ENCODE data around the gene EGLN1. TPM values are rescaled to one million over a fixed set of nuclear protein-coding genes. Genes with fewer than 3 reads are reported as not detected.

Gene EGLN1
- total and polyA plus RNA-seq, 10 of the 15 experiments (the other 5 are each of a cell fraction or from before 2014, with no cell fraction given), result 2.4 to 46.6 (median 8.7) TPM

GRCh38 chr1:231460614-231461013 lies 38.5 kb upstream of the EGLN1 start (continued):
- TF ChIP-seq EED (IDR thresholded peaks at IDR 0.05; ENCODE audit: low read depth) (peak; percentile 61; the same call in 1 of the 2 replicates), PAX5 (IDR thresholded peaks at IDR 0.05; ENCODE audit: borderline replicate concordance, low read depth, low read length) (0 out of 2 replicates have a peak, but pooled peaks have one; percentile 39), IKZF2 (IDR thresholded peaks at IDR 0.05) (peak; percentile 69 to 81; a peak in 3 of 4 replicates), BHLHE40 (IDR thresholded peaks at IDR 0.05; ENCODE audit: borderline replicate concordance in 1 of 2, low read depth in 2 of 2, low read length in 1 of 2) (peak; percentile 66 to 71; a peak in 3 of 4 replicates), YY1 (IDR thresholded peaks at IDR 0.05; ENCODE audit: low read depth, low read length) (no peak), TCF3 (IDR thresholded peaks at IDR 0.05; ENCODE audit: borderline replicate concordance, insufficient read depth, low read depth, low read length) (no peak), CHD2 (IDR thresholded peaks at IDR 0.05; ENCODE audit: borderline replicate concordance, low read depth, low read length) (no peak), ETV6 (conservative IDR thresholded peaks at IDR 0.05 in 1 of 2, IDR thresholded peaks at IDR 0.05 in 1 of 2; ENCODE audit: borderline replicate concordance in 1 of 2, low read depth in 1 of 2) (no peak), EP300 (IDR thresholded peaks at IDR 0.05; ENCODE audit: borderline replicate concordance in 1 of 2, control insufficient read depth in 1 of 2, low read depth in 2 of 2, low read length in 2 of 2) (peak in 1 of 2 experiments; percentile 41; a peak in 1 of 4 replicates), DPF2 (IDR thresholded peaks at IDR 0.05) (peak; percentile 55)
- TF ChIP-seq, protein P1, sequence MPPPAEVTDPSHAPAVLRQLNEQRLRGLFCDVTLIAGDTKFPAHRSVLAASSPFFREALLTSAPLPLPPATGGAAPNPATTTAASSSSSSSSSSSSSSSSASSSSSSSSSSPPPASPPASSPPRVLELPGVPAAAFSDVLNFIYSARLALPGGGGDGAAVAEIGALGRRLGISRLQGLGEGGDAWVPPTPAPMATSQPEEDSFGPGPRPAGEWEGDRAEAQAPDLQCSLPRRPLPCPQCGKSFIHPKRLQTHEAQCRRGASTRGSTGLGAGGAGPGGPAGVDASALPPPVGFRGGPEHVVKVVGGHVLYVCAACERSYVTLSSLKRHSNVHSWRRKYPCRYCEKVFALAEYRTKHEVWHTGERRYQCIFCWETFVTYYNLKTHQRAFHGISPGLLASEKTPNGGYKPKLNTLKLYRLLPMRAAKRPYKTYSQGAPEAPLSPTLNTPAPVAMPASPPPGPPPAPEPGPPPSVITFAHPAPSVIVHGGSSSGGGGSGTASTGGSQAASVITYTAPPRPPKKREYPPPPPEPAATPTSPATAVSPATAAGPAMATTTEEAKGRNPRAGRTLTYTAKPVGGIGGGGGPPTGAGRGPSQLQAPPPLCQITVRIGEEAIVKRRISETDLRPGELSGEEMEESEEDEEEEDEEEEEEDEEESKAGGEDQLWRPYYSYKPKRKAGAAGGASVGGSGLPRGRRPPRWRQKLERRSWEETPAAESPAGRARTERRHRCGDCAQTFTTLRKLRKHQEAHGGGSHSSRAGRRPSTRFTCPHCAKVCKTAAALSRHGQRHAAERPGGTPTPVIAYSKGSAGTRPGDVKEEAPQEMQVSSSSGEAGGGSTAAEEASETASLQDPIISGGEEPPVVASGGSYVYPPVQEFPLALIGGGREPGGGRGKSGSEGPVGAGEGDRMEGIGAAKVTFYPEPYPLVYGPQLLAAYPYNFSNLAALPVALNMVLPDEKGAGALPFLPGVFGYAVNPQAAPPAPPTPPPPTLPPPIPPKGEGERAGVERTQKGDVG (CRISPR knock-in tag; IDR thresholded peaks at IDR 0.05), result no peak
- TF ChIP-seq, protein P2, sequence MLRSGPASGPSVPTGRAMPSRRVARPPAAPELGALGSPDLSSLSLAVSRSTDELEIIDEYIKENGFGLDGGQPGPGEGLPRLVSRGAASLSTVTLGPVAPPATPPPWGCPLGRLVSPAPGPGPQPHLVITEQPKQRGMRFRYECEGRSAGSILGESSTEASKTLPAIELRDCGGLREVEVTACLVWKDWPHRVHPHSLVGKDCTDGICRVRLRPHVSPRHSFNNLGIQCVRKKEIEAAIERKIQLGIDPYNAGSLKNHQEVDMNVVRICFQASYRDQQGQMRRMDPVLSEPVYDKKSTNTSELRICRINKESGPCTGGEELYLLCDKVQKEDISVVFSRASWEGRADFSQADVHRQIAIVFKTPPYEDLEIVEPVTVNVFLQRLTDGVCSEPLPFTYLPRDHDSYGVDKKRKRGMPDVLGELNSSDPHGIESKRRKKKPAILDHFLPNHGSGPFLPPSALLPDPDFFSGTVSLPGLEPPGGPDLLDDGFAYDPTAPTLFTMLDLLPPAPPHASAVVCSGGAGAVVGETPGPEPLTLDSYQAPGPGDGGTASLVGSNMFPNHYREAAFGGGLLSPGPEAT (IDR thresholded peaks at IDR 0.05; ENCODE audit: low read depth), result peak; percentile 52; the same call in 1 of the 2 replicates
- TF ChIP-seq, protein P3, sequence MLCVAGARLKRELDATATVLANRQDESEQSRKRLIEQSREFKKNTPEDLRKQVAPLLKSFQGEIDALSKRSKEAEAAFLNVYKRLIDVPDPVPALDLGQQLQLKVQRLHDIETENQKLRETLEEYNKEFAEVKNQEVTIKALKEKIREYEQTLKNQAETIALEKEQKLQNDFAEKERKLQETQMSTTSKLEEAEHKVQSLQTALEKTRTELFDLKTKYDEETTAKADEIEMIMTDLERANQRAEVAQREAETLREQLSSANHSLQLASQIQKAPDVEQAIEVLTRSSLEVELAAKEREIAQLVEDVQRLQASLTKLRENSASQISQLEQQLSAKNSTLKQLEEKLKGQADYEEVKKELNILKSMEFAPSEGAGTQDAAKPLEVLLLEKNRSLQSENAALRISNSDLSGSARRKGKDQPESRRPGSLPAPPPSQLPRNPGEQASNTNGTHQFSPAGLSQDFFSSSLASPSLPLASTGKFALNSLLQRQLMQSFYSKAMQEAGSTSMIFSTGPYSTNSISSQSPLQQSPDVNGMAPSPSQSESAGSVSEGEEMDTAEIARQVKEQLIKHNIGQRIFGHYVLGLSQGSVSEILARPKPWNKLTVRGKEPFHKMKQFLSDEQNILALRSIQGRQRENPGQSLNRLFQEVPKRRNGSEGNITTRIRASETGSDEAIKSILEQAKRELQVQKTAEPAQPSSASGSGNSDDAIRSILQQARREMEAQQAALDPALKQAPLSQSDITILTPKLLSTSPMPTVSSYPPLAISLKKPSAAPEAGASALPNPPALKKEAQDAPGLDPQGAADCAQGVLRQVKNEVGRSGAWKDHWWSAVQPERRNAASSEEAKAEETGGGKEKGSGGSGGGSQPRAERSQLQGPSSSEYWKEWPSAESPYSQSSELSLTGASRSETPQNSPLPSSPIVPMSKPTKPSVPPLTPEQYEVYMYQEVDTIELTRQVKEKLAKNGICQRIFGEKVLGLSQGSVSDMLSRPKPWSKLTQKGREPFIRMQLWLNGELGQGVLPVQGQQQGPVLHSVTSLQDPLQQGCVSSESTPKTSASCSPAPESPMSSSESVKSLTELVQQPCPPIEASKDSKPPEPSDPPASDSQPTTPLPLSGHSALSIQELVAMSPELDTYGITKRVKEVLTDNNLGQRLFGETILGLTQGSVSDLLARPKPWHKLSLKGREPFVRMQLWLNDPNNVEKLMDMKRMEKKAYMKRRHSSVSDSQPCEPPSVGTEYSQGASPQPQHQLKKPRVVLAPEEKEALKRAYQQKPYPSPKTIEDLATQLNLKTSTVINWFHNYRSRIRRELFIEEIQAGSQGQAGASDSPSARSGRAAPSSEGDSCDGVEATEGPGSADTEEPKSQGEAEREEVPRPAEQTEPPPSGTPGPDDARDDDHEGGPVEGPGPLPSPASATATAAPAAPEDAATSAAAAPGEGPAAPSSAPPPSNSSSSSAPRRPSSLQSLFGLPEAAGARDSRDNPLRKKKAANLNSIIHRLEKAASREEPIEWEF (IDR thresholded peaks at IDR 0.05; ENCODE audit: insufficient replicate concordance, low read depth, low read length), result no peak
- TF ChIP-seq, protein P4, sequence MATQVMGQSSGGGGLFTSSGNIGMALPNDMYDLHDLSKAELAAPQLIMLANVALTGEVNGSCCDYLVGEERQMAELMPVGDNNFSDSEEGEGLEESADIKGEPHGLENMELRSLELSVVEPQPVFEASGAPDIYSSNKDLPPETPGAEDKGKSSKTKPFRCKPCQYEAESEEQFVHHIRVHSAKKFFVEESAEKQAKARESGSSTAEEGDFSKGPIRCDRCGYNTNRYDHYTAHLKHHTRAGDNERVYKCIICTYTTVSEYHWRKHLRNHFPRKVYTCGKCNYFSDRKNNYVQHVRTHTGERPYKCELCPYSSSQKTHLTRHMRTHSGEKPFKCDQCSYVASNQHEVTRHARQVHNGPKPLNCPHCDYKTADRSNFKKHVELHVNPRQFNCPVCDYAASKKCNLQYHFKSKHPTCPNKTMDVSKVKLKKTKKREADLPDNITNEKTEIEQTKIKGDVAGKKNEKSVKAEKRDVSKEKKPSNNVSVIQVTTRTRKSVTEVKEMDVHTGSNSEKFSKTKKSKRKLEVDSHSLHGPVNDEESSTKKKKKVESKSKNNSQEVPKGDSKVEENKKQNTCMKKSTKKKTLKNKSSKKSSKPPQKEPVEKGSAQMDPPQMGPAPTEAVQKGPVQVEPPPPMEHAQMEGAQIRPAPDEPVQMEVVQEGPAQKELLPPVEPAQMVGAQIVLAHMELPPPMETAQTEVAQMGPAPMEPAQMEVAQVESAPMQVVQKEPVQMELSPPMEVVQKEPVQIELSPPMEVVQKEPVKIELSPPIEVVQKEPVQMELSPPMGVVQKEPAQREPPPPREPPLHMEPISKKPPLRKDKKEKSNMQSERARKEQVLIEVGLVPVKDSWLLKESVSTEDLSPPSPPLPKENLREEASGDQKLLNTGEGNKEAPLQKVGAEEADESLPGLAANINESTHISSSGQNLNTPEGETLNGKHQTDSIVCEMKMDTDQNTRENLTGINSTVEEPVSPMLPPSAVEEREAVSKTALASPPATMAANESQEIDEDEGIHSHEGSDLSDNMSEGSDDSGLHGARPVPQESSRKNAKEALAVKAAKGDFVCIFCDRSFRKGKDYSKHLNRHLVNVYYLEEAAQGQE (IDR thresholded peaks at IDR 0.05; ENCODE audit: low read depth, low read length), result no peak

All from GM12878 (cell line).